Endothelial cell of umbilical vein (primary cell): ENCODE data around the gene C10orf105. TPM values are rescaled to one million over a fixed set of nuclear protein-coding genes. Genes with fewer than 3 reads are reported as not detected.

ENCODE experiments used
- BruUV-seq: library from RNA; stranded (reverse); fragments of 400-500 nt; replicated peaks from 2 replicates; lab custom pipeline; 2021; lab: Mats Ljungman, UMichigan
- CTCF ChIA-PET: fragments of 300-600, 350-600 bp; sonication (Branson Sonifier 250); formaldehyde crosslinking; loops from one replicate; lab custom pipeline; 2021; ENCODE audit warnings: antibody characterized with exemption, inconsistent platforms; lab: Charles Lee
- POLR2A ChIA-PET: fragments of 300-600, 350-600 bp; sonication (Branson Sonifier 250); formaldehyde crosslinking; loops from one replicate; lab custom pipeline; 2021; ENCODE audit warnings: antibody characterized with exemption, inconsistent platforms; lab: Charles Lee
- DNase-seq: peaks from one replicate; pipeline ENCODE4 v3.0.0-alpha.2; 2011; ENCODE audit warnings: low read depth, low spot score
- FAIRE-seq: peaks from 2 replicates; lab custom pipeline; 2011; peaks lifted over from hg19 to GRCh38; lab: Jason Lieb, UNC
- H2AFZ ChIP-seq: 2 replicates; pipeline ENCODE4 v1.6.0; 2012; ENCODE audit warnings: low read depth, low read length, control low read depth, inconsistent platforms
- H3K27ac ChIP-seq: 2 replicates; pipeline ENCODE4 v1.5.1; 2011; ENCODE audit warnings: low read depth, mild to moderate bottlenecking, control low read depth, low read length, moderate library complexity; ENCODE audit not compliant: insufficient read depth
- H3K27me3 ChIP-seq, 2 experiments: 2 replicates each; pipeline versions ENCODE4 v1.6.0 to v1.6.1; 2011; ENCODE audit warnings: low read length in 2 of 2, mixed read lengths in 1 of 2; ENCODE audit not compliant: control insufficient read depth in 2 of 2, insufficient read depth in 2 of 2
- H3K36me3 ChIP-seq, 2 experiments: 2 replicates in 1 of 2; 3 replicates in 1 of 2; pipeline ENCODE4 v1.5.1; 2011; ENCODE audit warnings: low read length in 2 of 2, mild to moderate bottlenecking in 1 of 2, moderate library complexity in 1 of 2; ENCODE audit not compliant: control insufficient read depth in 2 of 2, insufficient read depth in 2 of 2; ENCODE audit errors: extremely low read depth in 1 of 2
- H3K4me1 ChIP-seq: 3 replicates; pipeline ENCODE4 v1.5.1; 2011; ENCODE audit warnings: mild to moderate bottlenecking, low read length; ENCODE audit not compliant: control insufficient read depth, insufficient read depth; ENCODE audit errors: extremely low read depth
- H3K4me2 ChIP-seq: 2 replicates; pipeline ENCODE4 v1.6.1; 2011; ENCODE audit warnings: low read length, control low read depth, mixed read lengths; ENCODE audit not compliant: insufficient read depth
- H3K4me3 ChIP-seq, 3 experiments: fragments of 200-600 bp in 1 of 3; sonication (generic), shearing (Covaris generic) in 1 of 3; replicated peaks in 1 of 3; 2 replicates each; pipeline ENCODE4 v1.5.1; 2011 to 2016; ENCODE audit warnings: control low read depth in 3 of 3, low read length in 3 of 3, mild to moderate bottlenecking in 2 of 3, inconsistent platforms in 1 of 3, low read depth in 1 of 3, moderate library complexity in 1 of 3; ENCODE audit not compliant: insufficient read depth in 1 of 3
- H3K79me2 ChIP-seq: 2 replicates; pipeline ENCODE4 v1.6.0; 2012; ENCODE audit warnings: low read length, inconsistent platforms; ENCODE audit not compliant: control insufficient read depth, insufficient read depth
- H3K9ac ChIP-seq: replicated peaks from 2 replicates; pipeline ENCODE3; 2011; ENCODE audit warnings: low read length, control low read depth; ENCODE audit not compliant: insufficient read depth; ENCODE audit errors: extremely low read depth
- H3K9me1 ChIP-seq: replicated peaks from 3 replicates; pipeline ENCODE4 v1.6.0; 2011; ENCODE audit warnings: mild to moderate bottlenecking, low read length; ENCODE audit not compliant: control insufficient read depth, insufficient read depth; ENCODE audit errors: extremely low read depth
- H3K9me3 ChIP-seq: replicated peaks from 2 replicates; pipeline ENCODE4 v1.5.1; 2012; ENCODE audit warnings: low read length, inconsistent platforms; ENCODE audit not compliant: control insufficient read depth, insufficient read depth
- H4K20me1 ChIP-seq: replicated peaks from 2 replicates; pipeline ENCODE3; 2011; ENCODE audit warnings: mild to moderate bottlenecking, low read length; ENCODE audit not compliant: control insufficient read depth, insufficient read depth; ENCODE audit errors: extremely low read depth
- EZH2 ChIP-seq: IDR thresholded peaks from 2 replicates; pipeline ENCODE4 v1.6.1; 2012; ENCODE audit warnings: borderline replicate concordance, low read depth, mild to moderate bottlenecking, moderate library complexity, low read length, inconsistent platforms; ENCODE audit not compliant: severe bottlenecking
- FOS ChIP-seq: IDR thresholded peaks from 2 replicates; pipeline ENCODE4 v1.6.1; 2011; ENCODE audit warnings: mild to moderate bottlenecking, low read length, moderate library complexity, borderline replicate concordance; ENCODE audit not compliant: insufficient read depth
- GATA2 ChIP-seq: IDR thresholded peaks from 2 replicates; pipeline ENCODE4 v1.7.0; 2011; ENCODE audit warnings: low read depth, mild to moderate bottlenecking, moderate library complexity, mixed read lengths, low read length; ENCODE audit not compliant: insufficient read length, insufficient read depth
- JUN ChIP-seq: IDR thresholded peaks from 2 replicates; pipeline ENCODE4 v1.6.1; 2011; ENCODE audit warnings: borderline replicate concordance, low read depth; ENCODE audit not compliant: insufficient read length, insufficient read depth
- MYC ChIP-seq: IDR thresholded peaks from one replicate; pipeline ENCODE4 v1.6.1; 2011; ENCODE audit warnings: mild to moderate bottlenecking, low read depth, low read length
- POLR2A ChIP-seq: IDR thresholded peaks from 2 replicates; pipeline ENCODE4 v1.6.1; 2012; ENCODE audit warnings: low read depth, mild to moderate bottlenecking, control low read depth, low read length
- POLR2AphosphoS5 ChIP-seq: IDR thresholded peaks from 2 replicates; pipeline ENCODE4 v1.6.1; 2012; ENCODE audit warnings: low read depth, mild to moderate bottlenecking, control low read depth, low read length, moderate library complexity; ENCODE audit not compliant: insufficient read depth
- dilution Hi-C: fragments of 300-500 bp; cut with MboI; formaldehyde crosslinking; loops from one replicate; pipeline ENCODE4 v1.15.0; 2019; ENCODE audit warnings: low sequenced_read_pairs; ENCODE audit not compliant: extremely low pct_ligation_motif_present
- intact Hi-C: fragments of 100-400 bp; cut with micrococcal nuclease; formaldehyde crosslinking; loops from one replicate; pipeline ENCODE4 v1.10.0; 2022
- polyA plus RNA-seq, 4 experiments: library from polyadenylated mRNA; depleted of rRNA in 3 of 4; stranded (reverse) in 3 of 4; unstranded in 1 of 4; fragments of >200 nt; gene quantifications; 2 replicates each; pipeline versions ENCODE4 v1.2.1 to v1.2.3, GENCODE V29; 2011 to 2012; ENCODE audit warnings: missing spikeins in 1 of 4
- total RNA-seq: library from RNA; stranded (reverse); gene quantifications from 2 replicates; pipeline ENCODE4 v1.2.3, GENCODE V29; 2021
- TF ChIP-seq, protein P1 (sequence below): IDR thresholded peaks from 2 replicates; pipeline ENCODE4 v1.6.1; 2011; ENCODE audit not compliant: insufficient read depth, insufficient read length
- TF ChIP-seq, protein P2 (sequence below), 2 donors: IDR thresholded peaks; 1 replicate in 1 of 2; 2 replicates in 1 of 2; pipeline ENCODE4 v1.5.1; 2011; ENCODE audit warnings: low read length in 2 of 2, mild to moderate bottlenecking in 2 of 2, moderate library complexity in 2 of 2, control low read depth in 1 of 2, inconsistent platforms in 1 of 2, low read depth in 1 of 2; ENCODE audit not compliant: insufficient read depth in 1 of 2; ENCODE audit errors: extremely low read depth in 1 of 2

C10orf105 gene
- total and polyA plus RNA-seq, 2 donors (not counting 3 experiments of a cell fraction or from before 2014, with no cell fraction given), result not detected

- DNase-seq, result no peak
- Histone ChIP-seq H3K9me1 (no peaks in the 10 kb centered on the region), H4K20me1 (no peaks in the 10 kb centered on the region), H3K79me2 (no peaks in the 10 kb centered on the region), H3K27me3 (no peaks in the 10 kb centered on the region), H3K27ac (no peak overlapping the region), H3K9ac (no peak overlapping the region), H3K4me2 (no peak overlapping the region), H3K4me1 (peaks cover 15% of the 10 kb centered on the region), H3K36me3 (no peaks in the 10 kb centered on the region), H3K9me3 (no peaks in the 10 kb centered on the region), H3K4me3 (no peak overlapping the region), H2AFZ (no peak overlapping the region)
- dilution Hi-C loops (no loop called here), intact Hi-C loops (no loop called here)
- POLR2A ChIA-PET, result no interaction called here
- no peak for FAIRE-seq
- TF ChIP-seq, protein P1, sequence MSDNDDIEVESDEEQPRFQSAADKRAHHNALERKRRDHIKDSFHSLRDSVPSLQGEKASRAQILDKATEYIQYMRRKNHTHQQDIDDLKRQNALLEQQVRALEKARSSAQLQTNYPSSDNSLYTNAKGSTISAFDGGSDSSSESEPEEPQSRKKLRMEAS, result no peak
- CTCF ChIA-PET, result no interaction called here
- BruUV-seq, result no TSS peak
Observed at GRCh38 chr10:71745664-71746250, 26.2 kb upstream of the C10orf105 start.

- no peaks in the 10 kb centered on the region for H3K9me3 ChIP-seq
Observed at GRCh38 chr10:71744897-71745663, 25.5 kb upstream of the C10orf105 start.

More at GRCh38 chr10:71744897-71745663, 25.5 kb upstream of the C10orf105 start:
- no TSS peak for BruUV-seq
- Histone ChIP-seq H4K20me1 (no peaks in the 10 kb centered on the region), H2AFZ (no peak overlapping the region), H3K79me2 (no peaks in the 10 kb centered on the region), H3K36me3 (no peaks in the 10 kb centered on the region), H3K9ac (no peak overlapping the region), H3K27ac (no peak overlapping the region), H3K27me3 (no peaks in the 10 kb centered on the region), H3K9me1 (no peaks in the 10 kb centered on the region), H3K4me1 (peaks cover 15% of the 10 kb centered on the region), H3K4me3 (no peak overlapping the region), H3K4me2 (no peak overlapping the region)
- ChIA-PET CTCF (interaction anchor here (1.4 kb wide), 1 partner anchor 28 kb away, joined by 3 read pairs; the partner anchor contains the start of gene VSIR), POLR2A (no interaction called here)
- DNase-seq (no peak), FAIRE-seq (no peak)
- dilution Hi-C loops (no loop called here), intact Hi-C loops (no loop called here)
- TF ChIP-seq MYC (no peak), JUN (no peak), GATA2 (no peak), POLR2AphosphoS5 (no peak), FOS (no peak), POLR2A (no peak), EZH2 (no peak)
- TF ChIP-seq, protein P1, result no peak
- TF ChIP-seq, protein P2, sequence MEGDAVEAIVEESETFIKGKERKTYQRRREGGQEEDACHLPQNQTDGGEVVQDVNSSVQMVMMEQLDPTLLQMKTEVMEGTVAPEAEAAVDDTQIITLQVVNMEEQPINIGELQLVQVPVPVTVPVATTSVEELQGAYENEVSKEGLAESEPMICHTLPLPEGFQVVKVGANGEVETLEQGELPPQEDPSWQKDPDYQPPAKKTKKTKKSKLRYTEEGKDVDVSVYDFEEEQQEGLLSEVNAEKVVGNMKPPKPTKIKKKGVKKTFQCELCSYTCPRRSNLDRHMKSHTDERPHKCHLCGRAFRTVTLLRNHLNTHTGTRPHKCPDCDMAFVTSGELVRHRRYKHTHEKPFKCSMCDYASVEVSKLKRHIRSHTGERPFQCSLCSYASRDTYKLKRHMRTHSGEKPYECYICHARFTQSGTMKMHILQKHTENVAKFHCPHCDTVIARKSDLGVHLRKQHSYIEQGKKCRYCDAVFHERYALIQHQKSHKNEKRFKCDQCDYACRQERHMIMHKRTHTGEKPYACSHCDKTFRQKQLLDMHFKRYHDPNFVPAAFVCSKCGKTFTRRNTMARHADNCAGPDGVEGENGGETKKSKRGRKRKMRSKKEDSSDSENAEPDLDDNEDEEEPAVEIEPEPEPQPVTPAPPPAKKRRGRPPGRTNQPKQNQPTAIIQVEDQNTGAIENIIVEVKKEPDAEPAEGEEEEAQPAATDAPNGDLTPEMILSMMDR (IDR thresholded peaks at IDR 0.05; ENCODE audit: extremely low read depth in 1 of 2, insufficient read depth in 1 of 2, low read depth in 1 of 2, low read length in 2 of 2), result no peak
